ENCODE measurements around the gene NOXA1. TPM values are rescaled to one million over a fixed set of nuclear protein-coding genes. Genes with fewer than 3 reads are reported as not detected.
A peak's percentile ranks its signal among the peaks of the same experiment; 100 is the strongest.
"Not testable (repeated sequence)": the region's sequence is repeated elsewhere in the genome, so short reads cannot be mapped to it uniquely, and the experiment has no call there.

The NOXA1 gene
- 1 to 10 TPM; 3.1 to 5.6 (median 4.4) TPM for total RNA-seq

GRCh38 chr9:137422604-137423513 is at the start of gene NOXA1, which contains the start of gene EXD3:
Gene NOXA1, plus strand, starts transcription at chr9:137423393. Its CDS starts 137 bp downstream, at chr9:137423530.
Gene EXD3, minus strand, starts transcription at chr9:137423162. Its CDS starts 27,805 bp downstream, at chr9:137395357.
- no peak for TF ChIP-seq POLR2A (IDR thresholded peaks at IDR 0.05)
- no peak for TF ChIP-seq CTCF (IDR thresholded peaks at IDR 0.05)
- peak; percentile 78 to 98 for DNase-seq (ENCODE audit: low spot score in 2 of 2)
- 0 to 1% methylated on average over 20 to 27 of the region's 113 CpGs for WGBS, 2 donors
- intact Hi-C loops (cut with DNase I; ENCODE audit: low total_unique reads), result no loop called here
- H3K4me3 ChIP-seq (ENCODE audit: low read depth, poor library complexity, severe bottlenecking), result peak within 1 kb of the TSS; percentile 76

DNA sequence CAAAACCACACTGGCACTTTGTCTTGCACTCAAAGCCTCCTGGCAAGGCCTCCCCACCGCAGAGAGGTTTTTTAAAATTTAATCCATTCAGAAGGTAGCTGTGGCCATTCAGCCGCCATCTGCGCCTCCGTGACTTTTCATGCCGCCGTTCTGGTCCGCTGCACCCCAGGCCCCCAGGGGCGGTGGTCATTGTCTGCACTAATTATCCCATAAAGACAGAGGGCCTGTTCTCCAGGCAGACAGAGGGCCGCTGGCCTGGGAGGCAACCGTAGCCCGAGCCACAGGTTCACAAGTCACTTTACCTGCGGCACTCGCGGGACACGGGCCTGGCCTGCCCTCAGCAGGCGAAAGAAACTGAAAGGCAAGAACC is 49.6 kb upstream of the NOXA1 start:
- peak in 1 of 2 donors; percentile 78 for DNase-seq (ENCODE audit: low spot score in 2 of 2)
- no peak overlapping the region for H3K4me3 ChIP-seq (ENCODE audit: low read depth, poor library complexity, severe bottlenecking)
- intact Hi-C loops (cut with DNase I; ENCODE audit: low total_unique reads), result no loop called here
- TF ChIP-seq CTCF (IDR thresholded peaks at IDR 0.05) (no peak), POLR2A (IDR thresholded peaks at IDR 0.05) (no peak)
- WGBS, 2 donors, result 95% methylated on average over 15 to 16 of the region's 16 CpGs

DNA sequence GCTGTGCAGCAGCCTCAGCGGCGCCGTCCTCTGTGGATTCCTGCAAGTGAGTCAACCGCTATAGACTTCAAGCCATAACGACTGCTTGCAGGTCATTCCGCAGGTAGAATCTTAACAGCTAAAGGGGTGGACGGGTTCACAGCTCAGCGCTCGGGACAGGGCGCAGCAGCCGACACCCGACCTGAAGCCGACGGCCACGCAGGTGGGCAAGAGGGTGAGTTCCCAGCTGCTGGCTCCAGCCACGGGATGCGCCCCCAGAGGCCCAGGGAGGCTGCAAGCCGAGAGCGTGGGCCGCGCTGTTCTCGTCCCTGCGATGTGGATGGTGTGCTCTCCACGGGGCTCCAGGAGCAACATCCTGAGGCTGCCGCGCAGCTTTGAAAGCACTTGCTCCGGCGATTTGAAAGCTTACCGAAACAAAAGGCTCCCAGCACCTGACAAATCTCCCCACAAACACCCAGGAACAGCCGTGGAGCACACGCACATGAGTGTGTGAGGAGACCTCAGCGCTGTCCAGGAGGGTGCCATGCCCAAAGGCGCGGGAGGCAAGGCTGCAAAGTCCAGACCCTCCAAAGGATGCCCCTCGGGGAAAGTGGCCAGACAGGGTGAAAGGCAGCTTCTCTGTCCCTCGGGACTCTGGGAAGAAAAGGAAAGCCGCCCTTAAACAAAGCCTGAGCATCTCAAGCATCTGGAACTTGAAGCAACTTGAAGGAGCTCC is 48.9 kb upstream of the NOXA1 start:
- DNase-seq (ENCODE audit: low spot score in 2 of 2), result peak in 1 of 2 donors; percentile 70
- WGBS, 2 donors, result 95 to 97% methylated on average over 37 of the region's 37 CpGs
- H3K4me3 ChIP-seq (ENCODE audit: low read depth, poor library complexity, severe bottlenecking), result no peak overlapping the region
- no peak for TF ChIP-seq POLR2A (IDR thresholded peaks at IDR 0.05)
- TF ChIP-seq CTCF (IDR thresholded peaks at IDR 0.05), result no peak
- intact Hi-C loops (cut with DNase I; ENCODE audit: low total_unique reads), result no loop called here

DNA sequence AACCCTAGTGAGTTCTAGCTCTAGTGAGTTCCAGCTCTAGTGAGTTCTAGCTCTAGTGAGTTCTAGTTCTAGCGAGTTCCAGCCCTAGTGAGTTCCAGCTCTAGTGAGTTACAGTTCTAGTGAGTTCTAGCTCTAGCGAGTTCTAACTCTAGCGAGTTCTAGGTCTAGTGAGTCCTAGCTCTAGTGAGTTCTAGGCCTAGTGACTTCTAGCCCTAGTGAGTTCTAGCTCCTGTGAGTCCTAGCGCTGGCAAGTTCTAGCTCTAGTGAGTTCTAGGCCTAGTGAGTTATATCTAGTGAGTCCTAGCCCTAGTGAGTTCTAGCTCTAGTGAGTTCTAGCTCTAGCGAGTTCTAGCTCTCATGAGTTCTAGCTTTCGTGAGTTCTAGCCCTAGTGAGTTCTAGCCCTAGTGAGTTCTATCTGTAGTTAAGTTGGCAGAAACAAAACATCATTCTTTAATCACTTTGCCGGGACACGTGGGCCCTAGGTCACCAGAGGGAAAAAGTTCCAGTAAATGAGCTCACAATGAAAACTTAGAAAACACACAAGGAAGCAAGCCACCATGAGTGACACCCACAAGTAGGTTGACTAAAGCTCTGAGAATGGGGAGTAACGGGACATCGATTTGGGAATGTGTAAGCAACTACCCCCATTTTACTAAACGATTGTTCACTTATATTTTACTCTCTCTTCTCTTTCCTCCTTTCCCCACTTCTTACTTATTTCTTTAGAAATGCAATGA is 47.7 kb upstream of the NOXA1 start:
- WGBS, 2 donors, result 95 to 98% methylated on average over 11 of the region's 11 CpGs
- intact Hi-C loops (cut with DNase I; ENCODE audit: low total_unique reads), result no loop called here
- H3K4me3 ChIP-seq (ENCODE audit: low read depth, poor library complexity, severe bottlenecking), result no peak overlapping the region
- no peak for TF ChIP-seq POLR2A (IDR thresholded peaks at IDR 0.05)
- no peak for TF ChIP-seq CTCF (IDR thresholded peaks at IDR 0.05)
- DNase-seq (ENCODE audit: low spot score in 2 of 2), result no peak

DNA sequence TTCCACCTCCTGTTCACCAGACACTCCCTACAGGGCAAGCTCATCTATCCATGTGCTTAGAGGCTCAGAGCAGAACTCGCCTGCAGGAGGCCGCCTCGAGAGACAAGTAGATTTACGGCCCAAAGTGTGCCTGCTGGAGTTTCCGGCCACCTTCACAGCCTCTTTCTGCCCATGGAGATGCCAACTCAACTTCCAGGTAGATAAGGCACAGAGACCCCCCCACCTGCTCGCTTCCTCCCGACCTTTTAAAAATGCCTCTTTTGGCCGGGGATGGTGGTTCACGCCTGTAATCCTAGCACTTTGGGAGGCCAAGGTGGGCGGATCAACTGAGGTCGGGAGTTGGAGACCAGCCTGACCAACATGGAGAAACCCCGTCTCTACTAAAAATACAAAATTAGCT is 46.8 kb upstream of the NOXA1 start:
- no peak overlapping the region for H3K4me3 ChIP-seq (ENCODE audit: low read depth, poor library complexity, severe bottlenecking)
- 90 to 96% methylated on average over 12 of the region's 12 CpGs for WGBS, 2 donors
- intact Hi-C loops (cut with DNase I; ENCODE audit: low total_unique reads), result no loop called here

DNA sequence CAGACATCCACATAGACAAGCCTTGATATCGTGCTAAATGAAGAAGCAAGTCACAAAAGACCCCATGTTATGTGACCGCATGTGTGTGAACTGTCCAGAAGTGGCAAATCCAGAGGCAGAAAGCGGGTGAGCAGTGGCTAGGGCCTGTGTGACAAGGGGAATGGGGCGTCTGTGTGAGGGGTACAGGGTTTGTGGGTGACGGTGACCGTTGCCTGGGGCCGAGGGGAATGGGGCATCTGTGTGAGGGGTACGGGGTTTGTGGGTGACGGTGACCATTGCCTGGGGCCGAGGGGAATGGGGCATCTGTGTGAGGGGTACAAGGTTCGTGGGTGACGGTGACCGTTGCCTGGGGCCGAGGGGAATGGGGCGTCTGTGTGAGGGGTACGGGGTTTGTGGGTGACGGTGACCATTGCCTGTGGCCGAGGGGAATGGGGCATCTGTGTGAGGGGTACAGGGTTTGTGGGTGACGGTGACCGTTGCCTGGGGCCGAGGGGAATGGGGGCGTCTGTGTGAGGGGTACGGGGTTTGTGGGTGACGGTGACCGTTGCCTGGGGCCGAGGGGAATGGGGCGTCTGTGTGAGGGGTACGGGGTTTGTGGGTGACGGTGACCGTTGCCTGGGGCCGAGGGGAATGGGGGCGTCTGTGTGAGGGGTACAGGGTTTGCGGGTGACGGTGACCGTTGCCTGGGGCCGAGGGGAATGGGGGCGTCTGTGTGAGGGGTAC is 44.3 kb upstream of the NOXA1 start:
- intact Hi-C loops (cut with DNase I; ENCODE audit: low total_unique reads); H3K4me3 ChIP-seq (ENCODE audit: low read depth, poor library complexity, severe bottlenecking): not testable (repeated sequence)
- peak in 1 of 2 donors; percentile 82 for DNase-seq (ENCODE audit: low spot score in 2 of 2)
- WGBS, 2 donors, result 89 to 94% methylated on average over 26 to 36 of the region's 37 CpGs

More for the DNA sequence above, 46.8 kb upstream of the NOXA1 start:
- DNase-seq (ENCODE audit: low spot score in 2 of 2), result peak in 1 of 2 donors; percentile 61
- TF ChIP-seq POLR2A (IDR thresholded peaks at IDR 0.05) (no peak), CTCF (IDR thresholded peaks at IDR 0.05) (no peak)

All from lower leg skin (tissue), 4 donors.